ENCODE data around the gene PCDH15.

- TF ChIP-seq CTCF (IDR thresholded peaks at IDR 0.05; ENCODE audit: low read length), result no peak
- TF ChIP-seq EZH2 (optimal IDR thresholded peaks at IDR 0.05; ENCODE audit: low read depth, low read length), result no peak
Measured at GRCh38 chr10:54843085-54843646, 42.1 kb upstream of the PCDH15 start.

Data from MM.1S (cell line).